ENCODE measurements around the gene C4BPB. TPM values are rescaled to one million over a fixed set of nuclear protein-coding genes. Genes with fewer than 3 reads are reported as not detected.

Gene C4BPB
- polyA plus RNA-seq, 1 donor, result 0.50 TPM

- no peak for DNase-seq
Measured at GRCh38 chr1:207145401-207146058, 56.9 kb downstream of the C4BPB start.

Other genes with a start within 250 kb of the C4BPB start
- gene IL20, start 223.2 kb upstream of the C4BPB start, polyA plus RNA-seq (ENCODE audit: insufficient read length), result not detected
- 0.23 TPM for gene IL24, start 191.4 kb upstream of the C4BPB start, polyA plus RNA-seq (ENCODE audit: insufficient read length)
- gene FCMR, start 166.9 kb upstream of the C4BPB start, polyA plus RNA-seq (ENCODE audit: insufficient read length), result 1.8 TPM
- 1.6 TPM for gene PIGR, start 142.4 kb upstream of the C4BPB start, polyA plus RNA-seq (ENCODE audit: insufficient read length)
- gene FCAMR, start 118.4 kb upstream of the C4BPB start, polyA plus RNA-seq (ENCODE audit: insufficient read length), result 7.7 TPM
- gene C1orf116, start 56.1 kb upstream of the C4BPB start, polyA plus RNA-seq (ENCODE audit: insufficient read length), result 18.5 TPM
- 16.3 TPM for gene YOD1, start 37.7 kb upstream of the C4BPB start, polyA plus RNA-seq (ENCODE audit: insufficient read length)
- gene PFKFB2, start 35.6 kb upstream of the C4BPB start, polyA plus RNA-seq (ENCODE audit: insufficient read length), result 27.3 TPM
- 0.52 TPM for gene C4BPA, start 15.4 kb downstream of the C4BPB start, polyA plus RNA-seq (ENCODE audit: insufficient read length)
- 50.5 TPM for gene CD55, start 232.8 kb downstream of the C4BPB start, polyA plus RNA-seq (ENCODE audit: insufficient read length)